PC-9 (cell line): ENCODE results near the gene TBC1D9B.

ENCODE experiments used
- CTCF ChIP-seq: fragments of 200-600 bp; sonication (generic); conservative IDR thresholded peaks from 2 replicates; pipeline ENCODE4 v1.6.1; 2017; ENCODE audit warnings: mixed run types, antibody characterized with exemption, mild to moderate bottlenecking, moderate library complexity
- EZH2 ChIP-seq: fragments of 200-600 bp; sonication (generic); IDR thresholded peaks from 2 replicates; pipeline ENCODE4 v1.8.0; 2017; ENCODE audit warnings: antibody characterized with exemption, low read depth

GRCh38 chr5:179900206-179900605 is 7.5 kb downstream of the TBC1D9B start:
- no peak for TF ChIP-seq CTCF
- no peak for TF ChIP-seq EZH2
